ENCODE measurements around the gene ARMC7. TPM values are rescaled to one million over a fixed set of nuclear protein-coding genes. Genes with fewer than 3 reads are reported as not detected.
"Not testable (repeated sequence)": the region's sequence is repeated elsewhere in the genome, so short reads cannot be mapped to it uniquely, and the experiment has no call there.

Gene ARMC7
- total RNA-seq, 1 experiment from 2014 or later: 26.0 TPM

- intact Hi-C loops (cut with micrococcal nuclease; ENCODE audit: unreplicated experiment): loop anchor here (2.0 kb wide), 1 partner anchor 24 kb away; the partner anchor contains the start of gene NT5C
These were observed 45.4 kb downstream of the ARMC7 start for GRCh38 chr17:75155191-75155601.

GRCh38 chr17:75158480-75158879 lies 48.7 kb downstream of the ARMC7 start:
- BruUV-seq (replicated peaks); CTCF ChIA-PET; H3K27ac Mint-ChIP-seq (ENCODE audit: unreplicated experiment): not testable (repeated sequence)

More at GRCh38 chr17:75155191-75155601, 45.4 kb downstream of the ARMC7 start:
- Mint-ChIP-seq H3K4me1 (ENCODE audit: low read depth, unreplicated experiment) (peaks cover 41% of the 10 kb centered on the region), H3K36me3 (ENCODE audit: insufficient read depth, unreplicated experiment) (peaks cover 65% of the 10 kb centered on the region), H3K27me3 (ENCODE audit: insufficient read depth, unreplicated experiment) (no peaks in the 10 kb centered on the region), H3K9me3 (ENCODE audit: unreplicated experiment) (no peaks in the 10 kb centered on the region), H3K27ac (ENCODE audit: unreplicated experiment) (peak overlapping the region; percentile 95), H3K4me3 (ENCODE audit: unreplicated experiment) (peak overlapping the region; percentile 98)
- CTCF ChIA-PET: interaction anchor here (0.7 to 1.5 kb wide), 6 partner anchors 19 to 189 kb away, joined by 3 to 6 read pairs (median 4); no protein-coding TSS in a partner anchor
- no peaks in the 10 kb centered on the region for H3K36me3 ChIP-seq (ENCODE audit: control insufficient read depth, insufficient read depth, low read length)
- no peak for TF ChIP-seq CTCF (IDR thresholded peaks at IDR 0.05; ENCODE audit: insufficient read depth in 1 of 2, low read depth in 1 of 2, low read length in 1 of 2, severe bottlenecking in 1 of 2, unreplicated experiment in 1 of 2)
- no peaks in the 10 kb centered on the region for H3K27me3 ChIP-seq (replicated peaks; ENCODE audit: control insufficient read depth, insufficient read depth, low read length)
- peaks cover 31% of the 10 kb centered on the region for H3K4me1 ChIP-seq
- no peak for DNase-seq
- TSS peak; percentile 71 for BruUV-seq (replicated peaks)
- no peaks in the 10 kb centered on the region for H3K9me3 ChIP-seq
- H3K4me3 ChIP-seq (ENCODE audit: low read depth, low read length): no peak overlapping the region
- POLR2A ChIA-PET: interaction anchor here (0.6 to 1.4 kb wide), 10 partner anchors 8 to 107 kb away, joined by 3 to 7 read pairs (median 4); no protein-coding TSS in a partner anchor

GRCh38 chr17:75159196-75160031 lies 49.6 kb downstream of the ARMC7 start:
- Mint-ChIP-seq H3K27me3 (ENCODE audit: insufficient read depth, unreplicated experiment) (no peaks in the 10 kb centered on the region), H3K27ac (ENCODE audit: unreplicated experiment) (peak overlapping the region; percentile 83), H3K9me3 (ENCODE audit: unreplicated experiment) (no peaks in the 10 kb centered on the region), H3K4me1 (ENCODE audit: low read depth, unreplicated experiment) (peaks cover 30% of the 10 kb centered on the region), H3K4me3 (ENCODE audit: unreplicated experiment) (no peak overlapping the region), H3K36me3 (ENCODE audit: insufficient read depth, unreplicated experiment) (peaks cover 49% of the 10 kb centered on the region)
- Histone ChIP-seq H3K4me1 (peaks cover 27% of the 10 kb centered on the region), H3K36me3 (ENCODE audit: control insufficient read depth, insufficient read depth, low read length) (no peaks in the 10 kb centered on the region), H3K27me3 (replicated peaks; ENCODE audit: control insufficient read depth, insufficient read depth, low read length) (no peaks in the 10 kb centered on the region), H3K9me3 (no peaks in the 10 kb centered on the region), H3K4me3 (ENCODE audit: low read depth, low read length) (no peak overlapping the region)
- DNase-seq: peak in 1 of 2 experiments; percentile 29
- TF ChIP-seq CTCF (IDR thresholded peaks at IDR 0.05; ENCODE audit: insufficient read depth in 1 of 2, low read depth in 1 of 2, low read length in 1 of 2, severe bottlenecking in 1 of 2, unreplicated experiment in 1 of 2): no peak
- intact Hi-C loops (cut with micrococcal nuclease; ENCODE audit: unreplicated experiment): no loop called here
- CTCF ChIA-PET: interaction anchor here (0.6 to 1.2 kb wide), 2 partner anchors 13 to 150 kb away, joined by 4 to 5 read pairs; no protein-coding TSS in a partner anchor
- POLR2A ChIA-PET: interaction anchor here (0.5 kb wide), 1 partner anchor 24 kb away, joined by 4 read pairs; the partner anchor contains the start of gene SUMO2
- BruUV-seq (replicated peaks): no TSS peak

More at GRCh38 chr17:75158480-75158879, 48.7 kb downstream of the ARMC7 start:
- peaks cover 30% of the 10 kb centered on the region for H3K4me1 Mint-ChIP-seq (ENCODE audit: low read depth, unreplicated experiment)
- H3K27me3 Mint-ChIP-seq (ENCODE audit: insufficient read depth, unreplicated experiment); intact Hi-C loops (cut with micrococcal nuclease; ENCODE audit: unreplicated experiment); H3K9me3 ChIP-seq; DNase-seq; H3K4me3 Mint-ChIP-seq (ENCODE audit: unreplicated experiment); H3K27me3 ChIP-seq (replicated peaks; ENCODE audit: control insufficient read depth, insufficient read depth, low read length); H3K36me3 ChIP-seq (ENCODE audit: control insufficient read depth, insufficient read depth, low read length); H3K4me3 ChIP-seq (ENCODE audit: low read depth, low read length); H3K9me3 Mint-ChIP-seq (ENCODE audit: unreplicated experiment): not testable (repeated sequence)
- POLR2A ChIA-PET: interaction anchor here (0.6 kb wide), 1 partner anchor 146 kb away, joined by 3 read pairs; the partner anchor contains the start of gene MRPL58
- peaks cover 27% of the 10 kb centered on the region for H3K4me1 ChIP-seq
- H3K36me3 Mint-ChIP-seq (ENCODE audit: insufficient read depth, unreplicated experiment): peaks cover 50% of the 10 kb centered on the region
